Measurements from ENCODE around the gene FKBP14. TPM values are rescaled to one million over a fixed set of nuclear protein-coding genes. Genes with fewer than 3 reads are reported as not detected.

FKBP14 gene
- total and polyA plus RNA-seq, 2 of the 8 experiments (the other 6 are each of a cell fraction or from before 2014, with no cell fraction given) = 3.2 to 20.7 TPM

- Histone ChIP-seq H2BK20ac (ENCODE audit: low read length) (no peak overlapping the region), H4K20me1 (replicated peaks in 1 of 2; ENCODE audit: control insufficient read depth in 1 of 2, insufficient read depth in 2 of 2, low read length in 2 of 2) (peaks cover 2% of the 10 kb centered on the region in 2 experiments), H3K9ac (replicated peaks in 1 of 4; ENCODE audit: extremely low read depth in 1 of 4, low read depth in 3 of 4, low read length in 3 of 4) (no peak overlapping the region), H4K5ac (ENCODE audit: insufficient read length, low read depth, low read length) (no peak overlapping the region), H3K27ac (ENCODE audit: low read depth, low read length) (no peak overlapping the region), H3K4me3 (ENCODE audit: extremely low read depth in 1 of 4, insufficient read depth in 2 of 4, low read depth in 3 of 4, low read length in 4 of 4) (no peak overlapping the region), H3K4ac (replicated peaks; ENCODE audit: insufficient read length, low read depth, low read length) (no peak overlapping the region), H2BK12ac (ENCODE audit: low read depth, low read length) (no peak overlapping the region), H3K9me3 (ENCODE audit: insufficient read depth in 2 of 2, low read depth in 1 of 2, low read length in 1 of 2) (no peaks in the 10 kb centered on the region), H3K14ac (ENCODE audit: insufficient read length) (no peak overlapping the region), H3K23me2 (ENCODE audit: low read depth, low read length) (no peaks in the 10 kb centered on the region), H3K36me3 (ENCODE audit: control insufficient read depth in 2 of 4, insufficient read depth in 4 of 4, low read length in 3 of 4) (0 out of 8 replicates have a peak, but pooled peaks cover 0 to 10% (median under 1%) of the 10 kb centered on the region in 4 experiments), H2BK5ac (ENCODE audit: low read depth, low read length) (no peak overlapping the region), H2BK15ac (ENCODE audit: low read length) (no peak overlapping the region), H4K8ac (ENCODE audit: extremely low read depth, insufficient read depth, low read length) (no peak overlapping the region), H2BK120ac (replicated peaks; ENCODE audit: low read depth, low read length) (no peak overlapping the region), H3K4me2 (ENCODE audit: insufficient read depth in 1 of 2, low read depth in 2 of 2, low read length in 2 of 2) (no peak overlapping the region), H3K23ac (ENCODE audit: insufficient read length) (no peak overlapping the region), H3K79me1 (ENCODE audit: low read depth, low read length) (no peaks in the 10 kb centered on the region), H3K4me1 (replicated peaks in 1 of 4; ENCODE audit: control insufficient read depth in 3 of 4, insufficient read depth in 4 of 4, low read length in 3 of 4) (no peaks in the 10 kb centered on the region), H2AK5ac (ENCODE audit: low read depth, low read length) (no peak overlapping the region), H4K91ac (replicated peaks; ENCODE audit: insufficient read length, low read length) (no peak overlapping the region), H3K27me3 (replicated peaks in 1 of 4; ENCODE audit: control insufficient read depth in 3 of 4, extremely low read depth in 1 of 4, insufficient read depth in 3 of 4, low read length in 3 of 4) (no peaks in the 10 kb centered on the region), H2AFZ (ENCODE audit: low read length) (no peak overlapping the region), H3K18ac (ENCODE audit: extremely low read depth, low read length) (no peak overlapping the region), H3K79me2 (ENCODE audit: control insufficient read depth in 1 of 2, insufficient read depth in 2 of 2, low read length in 2 of 2) (no peaks in the 10 kb centered on the region), H3K56ac (replicated peaks; ENCODE audit: insufficient read length, low read depth, low read length) (no peak overlapping the region)
- no peak for TF ChIP-seq ATF2 (IDR thresholded peaks at IDR 0.05; ENCODE audit: low read length)
- TF ChIP-seq RAD21 (IDR thresholded peaks at IDR 0.05 in 1 of 2, conservative IDR thresholded peaks at IDR 0.05 in 1 of 2; ENCODE audit: low read depth in 2 of 2, low read length in 2 of 2) = peak; percentile 38 to 44
- TF ChIP-seq KDM4A (IDR thresholded peaks at IDR 0.05; ENCODE audit: low read depth, low read length, severe bottlenecking) = no peak
- no peak for TF ChIP-seq POLR2AphosphoS5 (IDR thresholded peaks at IDR 0.05; ENCODE audit: low read depth, low read length)
- TF ChIP-seq CTCF (IDR thresholded peaks at IDR 0.05; ENCODE audit: control extremely low read depth in 1 of 3, insufficient read depth in 1 of 3, low read depth in 1 of 3, low read length in 3 of 3) = peak in 2 of 3 experiments; percentile 21 to 46; a peak in 2 of 4 replicates
- TF ChIP-seq SIX5 (IDR thresholded peaks at IDR 0.05; ENCODE audit: low read depth, low read length) = no peak
- TF ChIP-seq EP300 (IDR thresholded peaks at IDR 0.05; ENCODE audit: borderline replicate concordance in 1 of 2, low read depth in 2 of 2, low read length in 2 of 2) = no peak
- no peak for TF ChIP-seq SIRT6 (IDR thresholded peaks at IDR 0.05; ENCODE audit: low read length)
- 85% methylated on average over 1 of the region's 1 CpG; no CpG with 5 or more reads in 1 of the 2 experiments for WGBS, 2 experiments (ENCODE audit: extremely low coverage in 1 of 2, insufficient coverage in 1 of 2, insufficient read length in 1 of 2, insufficient replicate concordance in 2 of 2, low coverage in 1 of 2, low lambda C conversion rate in 2 of 2, missing lambda C conversion rate in 1 of 2)
- no peak for FAIRE-seq
- DNase-seq (ENCODE audit: low read depth in 1 of 2, low spot score in 2 of 2) = no peak
- POLR2A ChIA-PET (ENCODE audit: partially characterized antibody) = no interaction called here
- CTCF ChIA-PET (ENCODE audit: partially characterized antibody) = interaction anchor here (0.6 to 4.7 kb wide), 19 partner anchors 9 to 638 kb away, joined by 3 to 39 read pairs (median 3); no protein-coding TSS in a partner anchor
Observed at GRCh38 chr7:30074422-30075030, 48.0 kb upstream of the FKBP14 start.

Data from H1 (cell line).